Femur (tissue), 1 donor: Measurements from ENCODE around the gene ZNF506.
"Not testable (repeated sequence)": the region's sequence is repeated elsewhere in the genome, so short reads cannot be mapped to it uniquely, and the experiment has no call there.

Experiments
- DNase-seq: peaks from one replicate; pipeline ENCODE4 v3.0.0-alpha.2; 2017

The ZNF506 gene

GRCh38 chr19:19821366-19821951 lies at the start of gene ZNF506:
Gene ZNF506, minus strand, starts transcription at chr19:19821750. Its CDS starts 147 bp downstream, at chr19:19821603.
- DNase-seq = peak; percentile 99

GRCh38 chr19:19870086-19870485 lies 48.5 kb upstream of the ZNF506 start:
- DNase-seq = not testable (repeated sequence)

GRCh38 chr19:19866611-19867248 lies 45.2 kb upstream of the ZNF506 start:
- DNase-seq = peak; percentile 27

- DNase-seq = peak; percentile 98
Measured at GRCh38 chr19:19865750-19866610, 44.4 kb upstream of the ZNF506 start, which contains the start of gene ZNF253. Gene ZNF253, plus strand, starts transcription at chr19:19865882. Its CDS starts 115 bp downstream, at chr19:19865997.

- DNase-seq = peak; percentile 34
Measured at GRCh38 chr19:19860756-19861390, 39.3 kb upstream of the ZNF506 start.

- no peak for DNase-seq
Measured at GRCh38 chr19:19858751-19859150, 37.2 kb upstream of the ZNF506 start.

GRCh38 chr19:19851740-19852139 lies 30.2 kb upstream of the ZNF506 start:
- DNase-seq = not testable (repeated sequence)

- DNase-seq = no peak
Measured at GRCh38 chr19:19849056-19849455, 27.5 kb upstream of the ZNF506 start.

- no peak for DNase-seq
Measured at GRCh38 chr19:19847781-19848180, 26.2 kb upstream of the ZNF506 start.

GRCh38 chr19:19835560-19836038 lies 14.0 kb upstream of the ZNF506 start:
- no peak for DNase-seq

- no peak for DNase-seq
Measured at GRCh38 chr19:19826875-19827274, 5.3 kb upstream of the ZNF506 start.

- no peak for DNase-seq
Measured at GRCh38 chr19:19823916-19824315, 2.4 kb upstream of the ZNF506 start.

GRCh38 chr19:19821976-19822375 lies 426 bp upstream of the ZNF506 start:
- DNase-seq = peak; percentile 44

GRCh38 chr19:19820774-19821320 lies 703 bp downstream of the ZNF506 start:
- no peak for DNase-seq

GRCh38 chr19:19817357-19817756 lies 4.2 kb downstream of the ZNF506 start:
- DNase-seq = no peak

GRCh38 chr19:19816679-19817078 lies 4.9 kb downstream of the ZNF506 start:
- DNase-seq = no peak

- not testable (repeated sequence) for DNase-seq
Measured at GRCh38 chr19:19811999-19812398, 9.6 kb downstream of the ZNF506 start.

- no peak for DNase-seq
Measured at GRCh38 chr19:19805480-19805879, 16.1 kb downstream of the ZNF506 start.

GRCh38 chr19:19788015-19788414 lies 33.5 kb downstream of the ZNF506 start:
- no peak for DNase-seq

- not testable (repeated sequence) for DNase-seq
Measured at GRCh38 chr19:19785476-19785875, 36.1 kb downstream of the ZNF506 start.

GRCh38 chr19:19782783-19783182 lies 38.8 kb downstream of the ZNF506 start:
- DNase-seq = no peak

GRCh38 chr19:19781791-19782190 lies 39.8 kb downstream of the ZNF506 start:
- not testable (repeated sequence) for DNase-seq

GRCh38 chr19:19778666-19779065 lies 42.9 kb downstream of the ZNF506 start:
- DNase-seq = no peak
